GM21619 (cell line): ENCODE data around the gene ACTL6A.
A peak's percentile ranks its signal among the peaks of the same experiment; 100 is the strongest.
"Not testable (repeated sequence)": the region's sequence is repeated elsewhere in the genome, so short reads cannot be mapped to it uniquely, and the experiment has no call there.

Experiments used
- ATAC-seq: cut with Tn5 transposase; IDR thresholded peaks from one replicate; pipeline ENCODE4 v1.9.1; 2021; ENCODE audit not compliant: unreplicated experiment

The ACTL6A gene

GRCh38 chr3:179562591-179563270 lies at the start of gene ACTL6A:
Gene ACTL6A (plus strand): TSS chr3:179562926. CDS start chr3:179563093, 167 bp downstream.
- ATAC-seq, result peak; percentile 93

- no peak for ATAC-seq
Observed at GRCh38 chr3:179513862-179514261, 48.9 kb upstream of the ACTL6A start.

GRCh38 chr3:179516461-179517251 lies 46.1 kb upstream of the ACTL6A start:
- not testable (repeated sequence) for ATAC-seq

GRCh38 chr3:179526482-179526881 lies 36.2 kb upstream of the ACTL6A start:
- ATAC-seq, result no peak

GRCh38 chr3:179526989-179527391 lies 35.7 kb upstream of the ACTL6A start:
- no peak for ATAC-seq

GRCh38 chr3:179528772-179529171 lies 34.0 kb upstream of the ACTL6A start:
- ATAC-seq, result no peak

GRCh38 chr3:179531576-179531975 lies 31.1 kb upstream of the ACTL6A start:
- ATAC-seq, result no peak

GRCh38 chr3:179533274-179533673 lies 29.5 kb upstream of the ACTL6A start:
- ATAC-seq, result no peak

- ATAC-seq, result no peak
Observed at GRCh38 chr3:179536256-179536655, 26.5 kb upstream of the ACTL6A start.

- no peak for ATAC-seq
Observed at GRCh38 chr3:179541094-179541493, 21.6 kb upstream of the ACTL6A start.

- ATAC-seq, result no peak
Observed at GRCh38 chr3:179541596-179541995, 21.1 kb upstream of the ACTL6A start.

GRCh38 chr3:179542375-179542774 lies 20.4 kb upstream of the ACTL6A start:
- ATAC-seq, result no peak

GRCh38 chr3:179544981-179545645 lies 17.6 kb upstream of the ACTL6A start:
- no peak for ATAC-seq

GRCh38 chr3:179546814-179547241 lies 15.9 kb upstream of the ACTL6A start:
- ATAC-seq, result no peak

- ATAC-seq, result no peak
Observed at GRCh38 chr3:179551349-179552105, 11.2 kb upstream of the ACTL6A start.

- no peak for ATAC-seq
Observed at GRCh38 chr3:179558742-179559364, 3.9 kb upstream of the ACTL6A start.

GRCh38 chr3:179560791-179561190 lies 1.9 kb upstream of the ACTL6A start:
- no peak for ATAC-seq

GRCh38 chr3:179563271-179563783 lies 601 bp downstream of the ACTL6A start:
- ATAC-seq, result peak; percentile 42

GRCh38 chr3:179565496-179565895 lies 2.8 kb downstream of the ACTL6A start:
- ATAC-seq, result no peak

- no peak for ATAC-seq
Observed at GRCh38 chr3:179580992-179581391, 18.3 kb downstream of the ACTL6A start.
